ENCODE measurements around the gene C10orf62.

- no peak for TF ChIP-seq JUNB (IDR thresholded peaks at IDR 0.05; ENCODE audit: unreplicated experiment)
- no peak for TF ChIP-seq EZH2 (IDR thresholded peaks at IDR 0.05; ENCODE audit: low read depth, unreplicated experiment)
- TF ChIP-seq, protein P1, sequence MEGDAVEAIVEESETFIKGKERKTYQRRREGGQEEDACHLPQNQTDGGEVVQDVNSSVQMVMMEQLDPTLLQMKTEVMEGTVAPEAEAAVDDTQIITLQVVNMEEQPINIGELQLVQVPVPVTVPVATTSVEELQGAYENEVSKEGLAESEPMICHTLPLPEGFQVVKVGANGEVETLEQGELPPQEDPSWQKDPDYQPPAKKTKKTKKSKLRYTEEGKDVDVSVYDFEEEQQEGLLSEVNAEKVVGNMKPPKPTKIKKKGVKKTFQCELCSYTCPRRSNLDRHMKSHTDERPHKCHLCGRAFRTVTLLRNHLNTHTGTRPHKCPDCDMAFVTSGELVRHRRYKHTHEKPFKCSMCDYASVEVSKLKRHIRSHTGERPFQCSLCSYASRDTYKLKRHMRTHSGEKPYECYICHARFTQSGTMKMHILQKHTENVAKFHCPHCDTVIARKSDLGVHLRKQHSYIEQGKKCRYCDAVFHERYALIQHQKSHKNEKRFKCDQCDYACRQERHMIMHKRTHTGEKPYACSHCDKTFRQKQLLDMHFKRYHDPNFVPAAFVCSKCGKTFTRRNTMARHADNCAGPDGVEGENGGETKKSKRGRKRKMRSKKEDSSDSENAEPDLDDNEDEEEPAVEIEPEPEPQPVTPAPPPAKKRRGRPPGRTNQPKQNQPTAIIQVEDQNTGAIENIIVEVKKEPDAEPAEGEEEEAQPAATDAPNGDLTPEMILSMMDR (conservative IDR thresholded peaks at IDR 0.05; ENCODE audit: low read depth in 2 of 2), result no peak
- TF ChIP-seq, protein P2, sequence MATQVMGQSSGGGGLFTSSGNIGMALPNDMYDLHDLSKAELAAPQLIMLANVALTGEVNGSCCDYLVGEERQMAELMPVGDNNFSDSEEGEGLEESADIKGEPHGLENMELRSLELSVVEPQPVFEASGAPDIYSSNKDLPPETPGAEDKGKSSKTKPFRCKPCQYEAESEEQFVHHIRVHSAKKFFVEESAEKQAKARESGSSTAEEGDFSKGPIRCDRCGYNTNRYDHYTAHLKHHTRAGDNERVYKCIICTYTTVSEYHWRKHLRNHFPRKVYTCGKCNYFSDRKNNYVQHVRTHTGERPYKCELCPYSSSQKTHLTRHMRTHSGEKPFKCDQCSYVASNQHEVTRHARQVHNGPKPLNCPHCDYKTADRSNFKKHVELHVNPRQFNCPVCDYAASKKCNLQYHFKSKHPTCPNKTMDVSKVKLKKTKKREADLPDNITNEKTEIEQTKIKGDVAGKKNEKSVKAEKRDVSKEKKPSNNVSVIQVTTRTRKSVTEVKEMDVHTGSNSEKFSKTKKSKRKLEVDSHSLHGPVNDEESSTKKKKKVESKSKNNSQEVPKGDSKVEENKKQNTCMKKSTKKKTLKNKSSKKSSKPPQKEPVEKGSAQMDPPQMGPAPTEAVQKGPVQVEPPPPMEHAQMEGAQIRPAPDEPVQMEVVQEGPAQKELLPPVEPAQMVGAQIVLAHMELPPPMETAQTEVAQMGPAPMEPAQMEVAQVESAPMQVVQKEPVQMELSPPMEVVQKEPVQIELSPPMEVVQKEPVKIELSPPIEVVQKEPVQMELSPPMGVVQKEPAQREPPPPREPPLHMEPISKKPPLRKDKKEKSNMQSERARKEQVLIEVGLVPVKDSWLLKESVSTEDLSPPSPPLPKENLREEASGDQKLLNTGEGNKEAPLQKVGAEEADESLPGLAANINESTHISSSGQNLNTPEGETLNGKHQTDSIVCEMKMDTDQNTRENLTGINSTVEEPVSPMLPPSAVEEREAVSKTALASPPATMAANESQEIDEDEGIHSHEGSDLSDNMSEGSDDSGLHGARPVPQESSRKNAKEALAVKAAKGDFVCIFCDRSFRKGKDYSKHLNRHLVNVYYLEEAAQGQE (IDR thresholded peaks at IDR 0.05; ENCODE audit: unreplicated experiment), result no peak
- no peak for TF ChIP-seq EZH2phosphoT487 (IDR thresholded peaks at IDR 0.05; ENCODE audit: unreplicated experiment)
- TF ChIP-seq POLR2AphosphoS5 (IDR thresholded peaks at IDR 0.05; ENCODE audit: low read depth), result no peak
- TF ChIP-seq CREB1 (CRISPR knock-in tag; IDR thresholded peaks at IDR 0.05; ENCODE audit: low read depth), result no peak
- TF ChIP-seq ZNF462 (CRISPR knock-in tag; IDR thresholded peaks at IDR 0.05), result no peak
Measured at GRCh38 chr10:97548828-97549455, 40.6 kb upstream of the C10orf62 start.
